ENCODE results near the gene PHACTR1. TPM values are rescaled to one million over a fixed set of nuclear protein-coding genes. Genes with fewer than 3 reads are reported as not detected.

PHACTR1 gene
- total RNA-seq, 6 experiments from 2014 or later: 0.20 to 3.5 (median 0.93) TPM

DNA sequence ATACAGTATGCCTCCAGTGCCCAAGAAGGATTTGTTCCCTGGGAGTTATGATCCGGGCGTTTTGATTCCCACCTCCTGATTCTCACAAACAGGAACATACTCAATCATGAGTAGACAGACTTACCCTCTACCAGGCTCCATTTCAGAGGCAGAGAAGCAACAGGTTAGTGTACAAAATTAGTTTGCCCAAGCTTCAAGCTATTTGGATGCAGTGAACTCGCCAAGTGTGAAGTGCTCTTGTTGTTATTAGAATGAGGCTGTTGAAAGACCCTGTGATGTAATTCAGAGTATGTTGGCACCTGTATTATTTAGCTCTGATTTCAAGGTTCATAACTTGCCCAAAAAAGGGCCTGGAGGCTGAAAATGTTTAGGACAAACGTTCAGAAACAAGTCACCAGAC lies 247.0 kb downstream of the PHACTR1 start:
- intact Hi-C loops (cut with DNase I): no loop called here
- H3K27ac ChIP-seq: no peak overlapping the region
- H3K9me3 ChIP-seq: no peaks in the 10 kb centered on the region
- no peak for DNase-seq
- H3K27me3 ChIP-seq: peaks cover 0 to 5% of the 10 kb centered on the region in 2 donors
- H3K36me3 ChIP-seq: no peaks in the 10 kb centered on the region
- no peak overlapping the region for H3K4me3 ChIP-seq
- no peak for ATAC-seq
- 36% methylated on average over 4 of the region's 4 CpGs for WGBS (ENCODE audit: insufficient coverage, low coverage, low lambda C conversion rate, missing lambda C conversion rate)
- no peaks in the 10 kb centered on the region for H3K4me1 ChIP-seq
- TF ChIP-seq CTCF (IDR thresholded peaks at IDR 0.05): no peak
- no peak for TF ChIP-seq POLR2A (IDR thresholded peaks at IDR 0.05)

DNA sequence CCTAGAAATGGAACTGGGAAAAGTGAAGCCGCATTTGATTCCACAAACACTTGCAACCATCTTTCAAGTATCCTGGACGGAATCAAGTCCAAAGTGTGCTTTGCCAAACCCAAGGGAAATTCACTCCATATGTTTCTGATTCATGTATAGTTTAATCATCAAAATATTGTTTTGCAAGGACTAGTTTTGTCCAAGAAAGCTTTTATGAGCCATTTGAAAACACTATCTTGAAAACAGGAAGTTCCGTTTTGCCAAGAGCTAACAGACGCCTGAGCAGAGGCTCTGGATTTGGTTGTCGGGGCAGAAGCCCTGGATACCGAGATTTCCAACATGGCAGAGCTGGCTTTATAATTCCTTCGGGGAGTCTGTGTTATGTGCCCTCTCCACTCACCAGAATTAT lies 251.1 kb downstream of the PHACTR1 start:
- H3K36me3 ChIP-seq: no peaks in the 10 kb centered on the region
- no peaks in the 10 kb centered on the region for H3K27me3 ChIP-seq
- DNase-seq: no peak
- TF ChIP-seq POLR2A (IDR thresholded peaks at IDR 0.05) (no peak), CTCF (IDR thresholded peaks at IDR 0.05) (no peak)
- no peak for ATAC-seq
- no peak overlapping the region for H3K4me3 ChIP-seq
- 52% methylated on average over 7 of the region's 7 CpGs for WGBS (ENCODE audit: insufficient coverage, low coverage, low lambda C conversion rate, missing lambda C conversion rate)
- intact Hi-C loops (cut with DNase I): no loop called here
- H3K27ac ChIP-seq: no peak overlapping the region
- H3K9me3 ChIP-seq: no peaks in the 10 kb centered on the region
- no peaks in the 10 kb centered on the region for H3K4me1 ChIP-seq

- DNase-seq (no peak), ATAC-seq (no peak)
- TF ChIP-seq CTCF (IDR thresholded peaks at IDR 0.05) (no peak), POLR2A (IDR thresholded peaks at IDR 0.05) (no peak)
- intact Hi-C loops (cut with DNase I): no loop called here
- H3K4me1 ChIP-seq: no peaks in the 10 kb centered on the region
- no peaks in the 10 kb centered on the region for H3K27me3 ChIP-seq
- no peak overlapping the region for H3K27ac ChIP-seq
- WGBS (ENCODE audit: insufficient coverage, low coverage, low lambda C conversion rate, missing lambda C conversion rate): 37% methylated on average over 4 of the region's 4 CpGs
- H3K9me3 ChIP-seq: no peaks in the 10 kb centered on the region
- no peaks in the 10 kb centered on the region for H3K36me3 ChIP-seq
- no peak overlapping the region for H3K4me3 ChIP-seq
Measured at GRCh38 chr6:12968290-12968689, 251.7 kb downstream of the PHACTR1 start.

- Histone ChIP-seq H3K9me3 (no peaks in the 10 kb centered on the region), H3K36me3 (no peaks in the 10 kb centered on the region), H3K4me3 (no peak overlapping the region), H3K27me3 (no peaks in the 10 kb centered on the region), H3K4me1 (no peaks in the 10 kb centered on the region), H3K27ac (no peak overlapping the region)
- 60% methylated on average over 5 of the region's 5 CpGs for WGBS (ENCODE audit: insufficient coverage, low coverage, low lambda C conversion rate, missing lambda C conversion rate)
- no peak for TF ChIP-seq CTCF (IDR thresholded peaks at IDR 0.05)
- TF ChIP-seq POLR2A (IDR thresholded peaks at IDR 0.05): no peak
- no peak for DNase-seq
- ATAC-seq: no peak
- intact Hi-C loops (cut with DNase I): no loop called here
Measured at GRCh38 chr6:12968839-12969558, 252.4 kb downstream of the PHACTR1 start.
